Measurements from ENCODE around the gene EDN2.

GRCh38 chr1:41509270-41509671 is 24.8 kb upstream of the EDN2 start:
- TF ChIP-seq, protein P1, sequence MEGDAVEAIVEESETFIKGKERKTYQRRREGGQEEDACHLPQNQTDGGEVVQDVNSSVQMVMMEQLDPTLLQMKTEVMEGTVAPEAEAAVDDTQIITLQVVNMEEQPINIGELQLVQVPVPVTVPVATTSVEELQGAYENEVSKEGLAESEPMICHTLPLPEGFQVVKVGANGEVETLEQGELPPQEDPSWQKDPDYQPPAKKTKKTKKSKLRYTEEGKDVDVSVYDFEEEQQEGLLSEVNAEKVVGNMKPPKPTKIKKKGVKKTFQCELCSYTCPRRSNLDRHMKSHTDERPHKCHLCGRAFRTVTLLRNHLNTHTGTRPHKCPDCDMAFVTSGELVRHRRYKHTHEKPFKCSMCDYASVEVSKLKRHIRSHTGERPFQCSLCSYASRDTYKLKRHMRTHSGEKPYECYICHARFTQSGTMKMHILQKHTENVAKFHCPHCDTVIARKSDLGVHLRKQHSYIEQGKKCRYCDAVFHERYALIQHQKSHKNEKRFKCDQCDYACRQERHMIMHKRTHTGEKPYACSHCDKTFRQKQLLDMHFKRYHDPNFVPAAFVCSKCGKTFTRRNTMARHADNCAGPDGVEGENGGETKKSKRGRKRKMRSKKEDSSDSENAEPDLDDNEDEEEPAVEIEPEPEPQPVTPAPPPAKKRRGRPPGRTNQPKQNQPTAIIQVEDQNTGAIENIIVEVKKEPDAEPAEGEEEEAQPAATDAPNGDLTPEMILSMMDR (IDR thresholded peaks at IDR 0.05): no peak
- no peak for TF ChIP-seq POLR2A (IDR thresholded peaks at IDR 0.05)
